GM23338 (cell line): ENCODE measurements around the gene PDZD8. TPM values are rescaled to one million over a fixed set of nuclear protein-coding genes. Genes with fewer than 3 reads are reported as not detected.

Experiments used
- ATAC-seq: fragments of 200-7000 bp; cut with Tn5 transposase; 3 replicates; pipeline ENCODE4 v1.9.1; 2020
- DNase-seq: peaks from one replicate; pipeline ENCODE4 v3.0.0-alpha.2; 2015; ENCODE audit warnings: low spot score
- H2AFZ ChIP-seq: fragments of 200-600 bp; sonication (generic); 2 replicates; pipeline ENCODE4 v1.8.0; 2016; ENCODE audit warnings: antibody characterized with exemption, mild to moderate bottlenecking, moderate library complexity
- H3F3A ChIP-seq: fragments of 200-600 bp; sonication (generic); replicated peaks from 2 replicates; pipeline ENCODE4 v1.8.0; 2017; ENCODE audit warnings: antibody characterized with exemption, mixed run types, low read depth
- H3K27ac ChIP-seq: fragments of 200-600 bp; sonication (generic); 2 replicates; pipeline ENCODE4 v1.6.1; 2016; ENCODE audit warnings: low read depth
- H3K27me3 ChIP-seq: fragments of 200-600 bp; sonication (generic); 2 replicates; pipeline ENCODE4 v1.8.0; 2016; ENCODE audit warnings: mild to moderate bottlenecking, mixed run types, moderate library complexity; ENCODE audit not compliant: insufficient read depth
- H3K36me3 ChIP-seq: fragments of 200-600 bp; sonication (generic); 2 replicates; pipeline ENCODE4 v1.8.0; 2016; ENCODE audit warnings: mild to moderate bottlenecking; ENCODE audit not compliant: insufficient read depth
- H3K4me1 ChIP-seq: fragments of 200-600 bp; sonication (generic); 2 replicates; pipeline ENCODE4 v1.8.0; 2016; ENCODE audit warnings: mild to moderate bottlenecking, moderate library complexity; ENCODE audit not compliant: insufficient read depth
- H3K4me2 ChIP-seq: fragments of 200-600 bp; sonication (generic); 2 replicates; pipeline ENCODE4 v1.7.1; 2017; ENCODE audit warnings: mixed run types
- H3K4me3 ChIP-seq: fragments of 200-600 bp; sonication (generic); 2 replicates; pipeline ENCODE4 v1.6.1; 2016; ENCODE audit warnings: mixed run types
- H3K79me2 ChIP-seq: fragments of 200-600 bp; sonication (generic); replicated peaks from 2 replicates; pipeline ENCODE4 v1.8.0; 2017; ENCODE audit warnings: mild to moderate bottlenecking; ENCODE audit not compliant: insufficient read depth
- H3K9me2 ChIP-seq: fragments of 200-600 bp; sonication (generic); 2 replicates; pipeline ENCODE4 v1.8.0; 2017; ENCODE audit not compliant: insufficient read depth
- H4K20me1 ChIP-seq: fragments of 200-600 bp; sonication (generic); replicated peaks from 2 replicates; pipeline ENCODE4 v1.8.0; 2017; ENCODE audit warnings: mild to moderate bottlenecking; ENCODE audit not compliant: insufficient read depth
- H3K27ac Mint-ChIP-seq: 2 replicates; pipeline ENCODE4 v1.8.0; 2020; ENCODE audit warnings: inconsistent platforms, mild to moderate bottlenecking, moderate library complexity, mixed read lengths
- H3K27me3 Mint-ChIP-seq: 3 replicates; pipeline ENCODE4 v1.8.0; 2022; ENCODE audit warnings: low read depth, mild to moderate bottlenecking, moderate library complexity, mixed read lengths, inconsistent platforms; ENCODE audit not compliant: insufficient read depth, poor library complexity
- H3K36me3 Mint-ChIP-seq: 3 replicates; pipeline ENCODE4 v1.8.0; 2021; ENCODE audit warnings: low read depth, mild to moderate bottlenecking, inconsistent platforms, moderate library complexity, mixed read lengths
- H3K4me1 Mint-ChIP-seq: 3 replicates; pipeline ENCODE4 v1.8.0; 2020; ENCODE audit warnings: mild to moderate bottlenecking, inconsistent platforms, mixed read lengths
- H3K4me3 Mint-ChIP-seq: 3 replicates; pipeline ENCODE4 v1.8.0; 2021; ENCODE audit warnings: moderate library complexity, mild to moderate bottlenecking, inconsistent platforms, mixed read lengths
- H3K9me3 Mint-ChIP-seq: 3 replicates; pipeline ENCODE4 v1.8.0; 2020; ENCODE audit warnings: moderate library complexity, mild to moderate bottlenecking, inconsistent platforms, mixed read lengths
- CREB1 ChIP-seq: fragments of 250-450 bp; sonication (Bioruptor Pico); IDR thresholded peaks from 2 replicates; pipeline ENCODE4 v1.5.0; 2020; ENCODE audit warnings: low read depth, mild to moderate bottlenecking, moderate library complexity
- CTCF ChIP-seq, 2 experiments: fragments of 200-600 bp in 1 of 2; sonication (generic) in 1 of 2; conservative IDR thresholded peaks; 2 replicates each; pipeline versions ENCODE4 v1.5.1 to v1.6.1; 2016 to 2017; ENCODE audit warnings: antibody characterized with exemption in 2 of 2, low read depth in 2 of 2, mild to moderate bottlenecking in 2 of 2, moderate library complexity in 1 of 2
- ETS1 ChIP-seq: IDR thresholded peaks from 2 replicates; pipeline ENCODE4 v1.6.1; 2016; ENCODE audit warnings: antibody characterized with exemption
- EZH2 ChIP-seq: fragments of 200-600 bp; sonication (generic); IDR thresholded peaks from one replicate; pipeline ENCODE4 v1.8.0; 2017; ENCODE audit warnings: antibody characterized with exemption, mild to moderate bottlenecking, low read depth; ENCODE audit not compliant: unreplicated experiment
- EZH2phosphoT487 ChIP-seq: fragments of 200-600 bp; sonication (generic); IDR thresholded peaks from one replicate; pipeline ENCODE4 v1.8.1; 2018; ENCODE audit warnings: antibody characterized with exemption; ENCODE audit not compliant: unreplicated experiment
- JUNB ChIP-seq: IDR thresholded peaks from one replicate; pipeline ENCODE4 v1.6.1; 2016; ENCODE audit warnings: antibody characterized with exemption; ENCODE audit not compliant: unreplicated experiment
- NANOG ChIP-seq: IDR thresholded peaks from 2 replicates; pipeline ENCODE4 v1.6.1; 2016; ENCODE audit warnings: antibody characterized with exemption, borderline replicate concordance
- POLR2AphosphoS5 ChIP-seq: IDR thresholded peaks from 2 replicates; pipeline ENCODE4 v1.6.1; 2016; ENCODE audit warnings: antibody characterized with exemption, low read depth
- REST ChIP-seq: IDR thresholded peaks from one replicate; pipeline ENCODE4 v1.6.1; 2018; ENCODE audit warnings: antibody characterized with exemption; ENCODE audit not compliant: unreplicated experiment
- STAT1 ChIP-seq: IDR thresholded peaks from one replicate; pipeline ENCODE4 v1.6.1; 2016; ENCODE audit warnings: antibody characterized with exemption; ENCODE audit not compliant: unreplicated experiment
- ZNF114 ChIP-seq: fragments of 250-450 bp; sonication (Bioruptor Pico); IDR thresholded peaks from 2 replicates; pipeline ENCODE4 v1.5.0; 2020; ENCODE audit warnings: mild to moderate bottlenecking, moderate library complexity
- ZNF331 ChIP-seq: fragments of 250-450 bp; sonication (Bioruptor Pico); IDR thresholded peaks from 2 replicates; pipeline ENCODE4 v1.5.0; 2020; ENCODE audit warnings: low read depth, mild to moderate bottlenecking, moderate library complexity
- ZNF462 ChIP-seq: fragments of 250-450 bp; sonication (Bioruptor Pico); IDR thresholded peaks from 2 replicates; pipeline ENCODE4 v1.5.0; 2020; ENCODE audit warnings: mild to moderate bottlenecking, moderate library complexity
- polyA plus RNA-seq: library from polyadenylated mRNA; unstranded; fragments of >200 nt; fragmentation: Nextera tagmentation; extraction: Ambion mirVana; gene quantifications from 2 replicates; pipeline ENCODE4 v1.2.1, GENCODE V29; 2016
- total RNA-seq: library from RNA; depleted of rRNA; stranded (reverse); fragments of >200 nt; shearing (Covaris generic); gene quantifications from 2 replicates; pipeline ENCODE4 v1.2.3, GENCODE V29; 2014

PDZD8 gene
- total and polyA plus RNA-seq, 2 experiments from 2014 or later: 11.4 to 28.6 TPM

GRCh38 chr10:117271427-117271826 lies 103.8 kb downstream of the PDZD8 start:
- Histone ChIP-seq H3K36me3 (no peaks in the 10 kb centered on the region), H4K20me1 (no peaks in the 10 kb centered on the region), H3K4me3 (no peak overlapping the region), H3K27me3 (no peaks in the 10 kb centered on the region), H3K4me2 (no peak overlapping the region), H3K27ac (no peak overlapping the region), H3K9me2 (no peaks in the 10 kb centered on the region), H3K4me1 (no peaks in the 10 kb centered on the region), H3K79me2 (no peaks in the 10 kb centered on the region), H2AFZ (no peak overlapping the region), H3F3A (no peaks in the 10 kb centered on the region)
- Mint-ChIP-seq H3K36me3 (peaks cover 3% of the 10 kb centered on the region; the same call in 1 of the 3 replicates), H3K27ac (no peak overlapping the region), H3K4me1 (peaks cover 2% of the 10 kb centered on the region; the same call in 1 of the 3 replicates), H3K4me3 (no peak overlapping the region), H3K9me3 (no peaks in the 10 kb centered on the region), H3K27me3 (peaks cover 7% of the 10 kb centered on the region)
- ATAC-seq (no peak), DNase-seq (no peak)
- no peak for TF ChIP-seq ETS1
- TF ChIP-seq STAT1: no peak
- TF ChIP-seq EZH2phosphoT487: no peak
- no peak for TF ChIP-seq NANOG
- TF ChIP-seq ZNF114 (CRISPR knock-in tag): no peak
- TF ChIP-seq EZH2: no peak
- TF ChIP-seq ZNF331 (CRISPR knock-in tag): no peak
- no peak for TF ChIP-seq POLR2AphosphoS5
- TF ChIP-seq CTCF (conservative IDR thresholded peaks at IDR 0.05; ENCODE audit: low read depth in 2 of 2): no peak
- no peak for TF ChIP-seq REST
- no peak for TF ChIP-seq JUNB
- TF ChIP-seq CREB1: no peak
- TF ChIP-seq ZNF462 (CRISPR knock-in tag): no peak
